SK-N-SH treated with all-trans-retinoic acid at 6 μM for 48 hours (cell line): ENCODE results near the gene CGNL1.

ENCODE experiments used
- CSRNP3 ChIP-seq: fragments of 250-450 bp; sonication (Bioruptor Pico); IDR thresholded peaks from 2 replicates; pipeline ENCODE4 v1.5.1; 2021; ENCODE audit warnings: mild to moderate bottlenecking, moderate library complexity
- PATZ1 ChIP-seq: fragments of 250-450 bp; sonication (Bioruptor Pico); IDR thresholded peaks from 2 replicates; pipeline ENCODE4 v1.8.0; 2020; ENCODE audit warnings: mild to moderate bottlenecking, moderate library complexity, borderline replicate concordance
- RARB ChIP-seq: fragments of 250-450 bp; sonication (Bioruptor Pico); IDR thresholded peaks from 2 replicates; pipeline ENCODE4 v1.8.0; 2021; ENCODE audit warnings: mild to moderate bottlenecking, moderate library complexity
- TOX ChIP-seq: fragments of 250-450 bp; sonication (Bioruptor Pico); IDR thresholded peaks from 2 replicates; pipeline ENCODE4 v1.8.0; 2021; ENCODE audit warnings: mild to moderate bottlenecking, moderate library complexity, borderline replicate concordance
- ZFP3 ChIP-seq: fragments of 250-450 bp; sonication (Bioruptor Pico); IDR thresholded peaks from 2 replicates; pipeline ENCODE4 v1.5.0; 2020; ENCODE audit warnings: mild to moderate bottlenecking, moderate library complexity
- ZFP30 ChIP-seq: fragments of 450-650 bp; formaldehyde crosslinking; IDR thresholded peaks from 2 replicates; pipeline ENCODE4 v1.5.0; 2022; ENCODE audit warnings: mild to moderate bottlenecking, moderate library complexity
- ZNF565 ChIP-seq: fragments of 450-650 bp; formaldehyde crosslinking; conservative IDR thresholded peaks from 2 replicates; pipeline ENCODE4 v1.5.0; 2020; ENCODE audit warnings: low read depth, mild to moderate bottlenecking, moderate library complexity
- ZNF70 ChIP-seq: fragments of 450-650 bp; formaldehyde crosslinking; IDR thresholded peaks from 2 replicates; pipeline ENCODE4 v1.5.0; 2020; ENCODE audit warnings: mild to moderate bottlenecking, moderate library complexity

GRCh38 chr15:57534281-57534680 lies 158.0 kb downstream of the CGNL1 start:
- no peak for TF ChIP-seq ZFP30 (CRISPR knock-in tag)
- no peak for TF ChIP-seq RARB
- no peak for TF ChIP-seq TOX (CRISPR knock-in tag)
- no peak for TF ChIP-seq CSRNP3 (CRISPR knock-in tag)
- TF ChIP-seq ZFP3 (CRISPR knock-in tag) = no peak
- TF ChIP-seq ZNF565 (CRISPR knock-in tag) = no peak
- no peak for TF ChIP-seq PATZ1 (CRISPR knock-in tag)
- TF ChIP-seq ZNF70 (CRISPR knock-in tag) = no peak
